HEK293 (cell line): ENCODE results near the gene NFIX.

ENCODE experiments used
- CTCF ChIA-PET: fragments of 350-600 bp; formaldehyde crosslinking; extraction: SDS; loops from one replicate; lab custom pipeline; 2021; ENCODE audit warnings: antibody characterized with exemption; lab: Yijun Ruan, JAX
- POLR2A ChIA-PET: fragments of 300-600 bp; formaldehyde crosslinking; extraction: SDS; loops from one replicate; lab custom pipeline; 2020; ENCODE audit warnings: antibody characterized with exemption, inconsistent platforms; lab: Yijun Ruan, JAX
- H3K27ac ChIP-seq: fragments of 200-500 bp; sonication (Bioruptor generic); 2 replicates; pipeline ENCODE4 v1.5.1; 2014; ENCODE audit warnings: low read depth, low read length, control low read depth, inconsistent platforms; ENCODE audit errors: extremely low read depth
- H3K36me3 ChIP-seq, 2 experiments: fragments of 200-500 bp in 1 of 2; sonication (Bioruptor generic) in 1 of 2; 1 replicate in 1 of 2; 2 replicates in 1 of 2; pipeline ENCODE4 v1.5.1; 2014 to 2017; ENCODE audit warnings: inconsistent platforms in 2 of 2, low read length in 2 of 2; ENCODE audit not compliant: control insufficient read depth in 2 of 2, insufficient read depth in 1 of 2
- H3K4me1 ChIP-seq: fragments of 200-500 bp; sonication (Bioruptor generic); 2 replicates; pipeline ENCODE4 v1.5.1; 2014; ENCODE audit warnings: mild to moderate bottlenecking, low read length, inconsistent platforms; ENCODE audit not compliant: control insufficient read depth, insufficient read depth
- H3K4me3 ChIP-seq: 2 replicates; pipeline ENCODE4 v1.5.1; 2011; ENCODE audit warnings: low read depth, mild to moderate bottlenecking, control low read depth, low read length, moderate library complexity
- H3K9me3 ChIP-seq: fragments of 200-500 bp; sonication (Bioruptor generic); 2 replicates; pipeline ENCODE4 v1.5.1; 2014; ENCODE audit warnings: low read depth, low read length, inconsistent platforms; ENCODE audit not compliant: control insufficient read depth, insufficient read depth
- GLIS1 ChIP-seq: fragments of 450-650 bp; formaldehyde crosslinking; IDR thresholded peaks from 2 replicates; pipeline ENCODE4 v1.5.1; 2016; ENCODE audit warnings: missing biosample characterization, missing genetic modification characterization
- RBAK ChIP-seq: fragments of 450-650 bp; formaldehyde crosslinking; IDR thresholded peaks from 2 replicates; pipeline ENCODE4 v1.5.1; 2016; ENCODE audit warnings: missing biosample characterization, missing genetic modification characterization
- TCF7L2 ChIP-seq: IDR thresholded peaks from 2 replicates; pipeline ENCODE4 v1.6.1; 2011; ENCODE audit warnings: low read depth, mild to moderate bottlenecking, inconsistent platforms, low read length, moderate library complexity, borderline replicate concordance
- ZIC2 ChIP-seq: fragments of 450-650 bp; formaldehyde crosslinking; IDR thresholded peaks from 2 replicates; pipeline ENCODE4 v1.5.1; 2016; ENCODE audit warnings: missing biosample characterization, missing genetic modification characterization
- ZNF112 ChIP-seq: fragments of 450-650 bp; formaldehyde crosslinking; IDR thresholded peaks from 2 replicates; pipeline ENCODE4 v1.5.0; 2017; ENCODE audit warnings: missing biosample characterization, missing genetic modification characterization
- ZNF140 ChIP-seq: fragments of 450-650 bp; formaldehyde crosslinking; IDR thresholded peaks from 2 replicates; pipeline ENCODE4 v1.5.1; 2016; ENCODE audit warnings: missing biosample characterization, missing genetic modification characterization
- ZNF157 ChIP-seq: fragments of 450-650 bp; formaldehyde crosslinking; IDR thresholded peaks from 2 replicates; pipeline ENCODE4 v1.5.1; 2016; ENCODE audit warnings: missing biosample characterization, missing genetic modification characterization
- ZNF16 ChIP-seq: fragments of 450-650 bp; formaldehyde crosslinking; IDR thresholded peaks from 2 replicates; pipeline ENCODE4 v1.5.1; 2016; ENCODE audit warnings: low read depth, missing biosample characterization, missing genetic modification characterization
- ZNF202 ChIP-seq: fragments of 450-650 bp; formaldehyde crosslinking; IDR thresholded peaks from 2 replicates; pipeline ENCODE4 v1.5.1; 2016; ENCODE audit warnings: missing biosample characterization, missing genetic modification characterization, borderline replicate concordance
- ZNF211 ChIP-seq: fragments of 450-650 bp; formaldehyde crosslinking; IDR thresholded peaks from 2 replicates; pipeline ENCODE4 v1.5.1; 2016; ENCODE audit warnings: low read depth, missing biosample characterization, missing genetic modification characterization
- ZNF521 ChIP-seq: fragments of 450-650 bp; formaldehyde crosslinking; IDR thresholded peaks from 2 replicates; pipeline ENCODE4 v1.5.1; 2017; ENCODE audit warnings: missing biosample characterization, mild to moderate bottlenecking, missing genetic modification characterization
- ZNF837 ChIP-seq: fragments of 450-650 bp; formaldehyde crosslinking; IDR thresholded peaks from 2 replicates; pipeline ENCODE4 v1.5.1; 2016; ENCODE audit warnings: missing biosample characterization, missing genetic modification characterization
- ZSCAN23 ChIP-seq: fragments of 450-650 bp; formaldehyde crosslinking; IDR thresholded peaks from 2 replicates; pipeline ENCODE4 v1.5.1; 2016; ENCODE audit warnings: missing biosample characterization, missing genetic modification characterization
- TF ChIP-seq, protein P1 (sequence below): fragments of 450-650 bp; formaldehyde crosslinking; IDR thresholded peaks from 2 replicates; pipeline ENCODE4 v1.5.1; 2016; ENCODE audit warnings: missing biosample characterization, missing genetic modification characterization
- TF ChIP-seq, protein P2 (sequence below): fragments of 450-650 bp; formaldehyde crosslinking; IDR thresholded peaks from 2 replicates; pipeline ENCODE4 v1.5.1; 2017; ENCODE audit warnings: missing biosample characterization, missing genetic modification characterization

Gene NFIX

DNA sequence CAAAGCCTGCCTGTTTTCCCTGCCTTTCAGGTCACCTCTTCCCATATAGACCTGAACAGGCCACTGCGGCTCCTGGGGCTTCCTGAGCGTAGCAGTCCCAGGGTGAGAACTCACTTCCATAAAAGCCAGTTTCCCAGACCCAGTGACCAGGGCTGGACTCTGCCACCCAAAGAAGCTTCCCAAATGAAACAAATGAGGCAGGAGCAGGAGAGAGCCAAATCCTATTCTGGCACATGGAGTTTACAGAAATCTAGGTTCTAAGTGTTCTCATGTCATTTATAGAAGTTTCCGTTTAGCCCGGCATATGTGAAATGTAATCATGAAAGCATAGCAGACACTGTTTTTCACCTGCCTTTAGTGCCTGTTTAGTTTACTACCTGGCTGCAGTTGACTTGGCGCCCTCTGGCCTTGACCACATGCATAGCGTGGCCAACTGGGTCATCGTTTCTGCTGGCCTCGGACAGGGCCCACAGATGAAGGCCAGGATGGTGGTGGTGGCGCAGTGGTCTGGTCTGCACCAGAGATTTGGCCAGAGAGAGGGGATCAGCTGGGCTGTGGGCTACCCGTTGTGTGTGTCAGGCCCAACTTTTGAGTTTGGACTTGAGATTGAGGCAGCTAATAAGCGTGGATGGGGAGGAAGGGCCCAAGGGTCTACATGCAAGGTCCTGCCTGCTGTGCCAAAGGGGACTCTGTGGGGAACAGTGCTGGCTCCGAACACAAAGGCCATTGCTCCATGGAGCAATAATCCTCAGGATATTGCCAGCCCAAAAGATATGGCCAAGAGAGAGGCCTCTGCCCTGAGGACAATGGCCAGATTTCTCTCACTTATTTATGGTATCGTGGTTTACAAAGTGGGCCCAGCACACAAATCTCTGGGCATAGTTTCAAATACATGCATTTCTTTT, 43.3 kb downstream of the NFIX start (continued):
- TF ChIP-seq, protein P1, sequence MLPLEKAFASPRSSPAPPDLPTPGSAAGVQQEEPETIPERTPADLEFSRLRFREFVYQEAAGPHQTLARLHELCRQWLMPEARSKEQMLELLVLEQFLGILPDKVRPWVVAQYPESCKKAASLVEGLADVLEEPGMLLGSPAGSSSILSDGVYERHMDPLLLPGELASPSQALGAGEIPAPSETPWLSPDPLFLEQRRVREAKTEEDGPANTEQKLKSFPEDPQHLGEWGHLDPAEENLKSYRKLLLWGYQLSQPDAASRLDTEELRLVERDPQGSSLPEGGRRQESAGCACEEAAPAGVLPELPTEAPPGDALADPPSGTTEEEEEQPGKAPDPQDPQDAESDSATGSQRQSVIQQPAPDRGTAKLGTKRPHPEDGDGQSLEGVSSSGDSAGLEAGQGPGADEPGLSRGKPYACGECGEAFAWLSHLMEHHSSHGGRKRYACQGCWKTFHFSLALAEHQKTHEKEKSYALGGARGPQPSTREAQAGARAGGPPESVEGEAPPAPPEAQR (tag by site-specific recombination), result no peak
- TF ChIP-seq, all 188 proteins: peak for 1

DNA sequence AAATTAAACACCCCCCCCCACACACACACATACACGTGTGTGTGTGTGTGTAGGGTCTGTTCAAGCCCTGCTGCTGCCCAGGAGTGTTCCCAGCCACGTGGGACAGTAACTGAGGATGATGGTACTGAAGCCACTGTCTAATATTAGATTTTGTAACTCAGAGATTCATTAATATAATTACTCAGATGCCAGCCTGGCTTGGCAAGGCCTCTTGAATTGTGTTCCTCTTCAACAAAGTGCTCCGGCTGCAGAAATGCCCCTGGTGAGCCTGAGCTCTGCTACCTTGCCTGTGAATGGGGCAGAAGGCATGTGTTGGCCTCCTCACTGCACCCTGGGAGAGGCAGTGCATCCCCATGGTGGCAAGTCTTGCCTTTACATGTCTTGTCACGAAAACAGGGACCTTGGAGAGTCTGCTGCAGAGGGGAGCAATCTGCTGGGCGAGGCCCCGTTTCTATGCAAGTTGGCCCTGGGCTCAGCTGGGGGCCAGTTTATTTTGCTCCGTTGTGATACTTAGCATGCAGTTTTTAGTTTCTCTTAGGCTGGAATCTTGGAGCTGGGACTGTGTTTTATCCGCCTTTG, 44.0 kb downstream of the NFIX start:
- ChIA-PET CTCF (interaction anchor here (0.7 to 3.9 kb wide), 7 partner anchors 8 to 74 kb away, joined by 3 to 23 read pairs (median 4); no protein-coding TSS in a partner anchor), POLR2A (interaction anchor here (0.7 to 0.9 kb wide), 2 partner anchors 15 to 22 kb away, joined by 3 read pairs; no protein-coding TSS in a partner anchor)
- no peaks in the 10 kb centered on the region for H3K9me3 ChIP-seq
- no peak overlapping the region for H3K4me3 ChIP-seq
- no peak overlapping the region; the same call in 1 of the 2 replicates for H3K27ac ChIP-seq
- no peaks in the 10 kb centered on the region for H3K36me3 ChIP-seq
- TF ChIP-seq GLIS1 (tag by site-specific recombination) (peak; percentile 92), ZNF202 (tag by site-specific recombination) (no peak), ZIC2 (tag by site-specific recombination) (peak; percentile 72), RBAK (tag by site-specific recombination) (no peak)
- TF ChIP-seq, protein P2, sequence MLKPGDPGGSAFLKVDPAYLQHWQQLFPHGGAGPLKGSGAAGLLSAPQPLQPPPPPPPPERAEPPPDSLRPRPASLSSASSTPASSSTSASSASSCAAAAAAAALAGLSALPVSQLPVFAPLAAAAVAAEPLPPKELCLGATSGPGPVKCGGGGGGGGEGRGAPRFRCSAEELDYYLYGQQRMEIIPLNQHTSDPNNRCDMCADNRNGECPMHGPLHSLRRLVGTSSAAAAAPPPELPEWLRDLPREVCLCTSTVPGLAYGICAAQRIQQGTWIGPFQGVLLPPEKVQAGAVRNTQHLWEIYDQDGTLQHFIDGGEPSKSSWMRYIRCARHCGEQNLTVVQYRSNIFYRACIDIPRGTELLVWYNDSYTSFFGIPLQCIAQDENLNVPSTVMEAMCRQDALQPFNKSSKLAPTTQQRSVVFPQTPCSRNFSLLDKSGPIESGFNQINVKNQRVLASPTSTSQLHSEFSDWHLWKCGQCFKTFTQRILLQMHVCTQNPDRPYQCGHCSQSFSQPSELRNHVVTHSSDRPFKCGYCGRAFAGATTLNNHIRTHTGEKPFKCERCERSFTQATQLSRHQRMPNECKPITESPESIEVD (tag by site-specific recombination), result peak; percentile 66
- H3K4me1 ChIP-seq, result peaks cover 16% of the 10 kb centered on the region

DNA sequence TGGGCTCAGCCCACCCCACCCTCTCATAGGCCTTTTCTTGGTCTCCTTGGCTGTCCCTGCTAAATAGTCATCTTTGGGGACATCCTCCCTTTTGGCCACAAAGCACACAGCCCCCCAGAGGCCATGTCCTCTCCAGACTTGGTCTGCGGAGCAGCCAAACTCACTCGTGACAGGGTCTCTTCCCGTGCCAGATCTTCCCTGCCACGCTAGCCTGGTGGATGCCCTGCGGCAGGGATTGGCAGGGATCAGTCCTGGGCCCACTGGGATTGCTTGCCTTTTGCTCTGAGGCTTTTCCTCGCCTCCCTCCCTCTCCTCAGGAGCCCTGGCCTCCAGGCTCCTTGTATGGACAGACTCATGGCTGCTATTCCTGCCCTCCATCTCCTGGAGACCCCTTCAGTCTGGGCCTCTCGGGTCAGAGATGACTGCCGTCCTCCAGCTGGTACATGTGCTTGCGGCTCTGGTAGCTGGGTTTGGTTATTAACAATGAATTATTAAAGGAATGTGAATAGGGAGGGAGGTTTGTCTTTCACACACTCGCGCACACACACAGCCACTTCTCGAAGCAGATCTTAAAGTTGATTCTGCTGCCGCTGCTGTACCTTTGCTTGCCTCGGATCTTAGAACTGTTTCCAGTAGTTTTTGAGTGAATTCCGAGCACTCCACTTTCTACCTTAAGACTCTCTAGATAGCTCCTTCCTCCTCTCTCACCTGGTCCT, 45.1 kb downstream of the NFIX start:
- ChIA-PET POLR2A (interaction anchor here (0.9 kb wide), 1 partner anchor 14 kb away, joined by 3 read pairs; no protein-coding TSS in a partner anchor), CTCF (interaction anchor here (0.6 to 1.6 kb wide), 7 partner anchors 9 to 75 kb away, joined by 3 to 5 read pairs (median 3); no protein-coding TSS in a partner anchor)
- Histone ChIP-seq H3K27ac (no peak overlapping the region), H3K36me3 (no peaks in the 10 kb centered on the region), H3K4me3 (no peak overlapping the region), H3K4me1 (peaks cover 16% of the 10 kb centered on the region), H3K9me3 (no peaks in the 10 kb centered on the region)
- no peak for TF ChIP-seq ZNF112 (tag by site-specific recombination)
- no peak for TF ChIP-seq ZSCAN23 (tag by site-specific recombination)
- no peak for TF ChIP-seq ZNF16 (tag by site-specific recombination)
- no peak for TF ChIP-seq ZNF140 (tag by site-specific recombination)
- no peak for TF ChIP-seq ZNF521 (tag by site-specific recombination)
- TF ChIP-seq, all 188 proteins: peak for 0

DNA sequence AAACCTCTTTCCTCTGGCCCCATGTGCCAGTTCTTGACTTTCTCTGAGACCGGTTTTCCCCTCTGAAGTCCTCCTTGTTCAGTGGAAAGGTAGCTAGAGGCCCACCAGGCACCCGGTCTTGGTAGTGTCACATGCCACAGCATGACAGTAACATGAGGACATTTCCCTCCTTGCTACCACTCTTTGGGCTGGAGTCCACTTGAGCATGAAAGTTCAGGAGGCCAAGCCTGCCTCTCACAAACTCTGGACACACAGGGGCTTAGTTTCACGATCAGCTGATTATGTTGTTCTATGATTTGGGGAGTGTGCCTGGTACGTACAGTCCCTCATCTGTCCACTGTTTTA, 45.6 kb downstream of the NFIX start:
- CTCF ChIA-PET, result interaction anchor here (0.6 to 1.6 kb wide), 6 partner anchors 10 to 173 kb away, joined by 3 to 5 read pairs (median 4); no protein-coding TSS in a partner anchor

More for the DNA sequence above, 45.6 kb downstream of the NFIX start:
- Histone ChIP-seq H3K36me3 (no peaks in the 10 kb centered on the region), H3K9me3 (no peaks in the 10 kb centered on the region), H3K27ac (no peak overlapping the region), H3K4me1 (peaks cover 14% of the 10 kb centered on the region), H3K4me3 (no peak overlapping the region)
- no peak for TF ChIP-seq ZNF837 (tag by site-specific recombination)
- TF ChIP-seq ZNF211, result no peak
- no peak for TF ChIP-seq ZNF157 (tag by site-specific recombination)
- TF ChIP-seq TCF7L2, result no peak
- POLR2A ChIA-PET, result no interaction called here
